Stimulated activated CD8-positive, alpha-beta memory T cell treated with anti-CD3 and anti-CD28 coated beads, Interleukin-7, amount 100 ng/mL, for 24 hours (primary cell): Measurements from ENCODE around the gene PPP2R5C.

Experiments
- DNase-seq: peaks from one replicate; pipeline ENCODE4 v3.0.0-alpha.2; 2020; ENCODE audit warnings: low read depth

Gene PPP2R5C

GRCh38 chr14:101865288-101865687 lies 103.8 kb downstream of the PPP2R5C start:
- no peak for DNase-seq

DNA sequence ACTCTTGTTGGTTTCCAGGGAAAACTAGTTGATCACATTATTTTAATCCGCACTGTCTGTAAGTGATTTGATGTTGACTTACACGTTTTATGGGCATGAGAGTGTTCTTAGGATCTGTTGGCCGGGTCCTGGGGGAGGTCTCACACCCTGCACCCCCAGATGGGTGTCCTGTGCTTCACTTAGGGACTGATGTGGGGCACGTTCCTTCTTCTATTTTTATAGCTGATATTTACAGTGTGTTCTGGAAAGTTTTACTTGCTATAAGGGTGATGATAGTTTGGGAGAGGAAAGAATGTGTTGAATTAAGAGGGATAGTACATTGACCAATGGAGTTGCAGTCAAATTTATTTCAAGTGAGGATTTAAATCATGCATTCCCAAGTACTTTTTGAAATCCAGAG lies 106.3 kb downstream of the PPP2R5C start:
- DNase-seq, result no peak

GRCh38 chr14:101869217-101869616 lies 107.7 kb downstream of the PPP2R5C start:
- no peak for DNase-seq

DNA sequence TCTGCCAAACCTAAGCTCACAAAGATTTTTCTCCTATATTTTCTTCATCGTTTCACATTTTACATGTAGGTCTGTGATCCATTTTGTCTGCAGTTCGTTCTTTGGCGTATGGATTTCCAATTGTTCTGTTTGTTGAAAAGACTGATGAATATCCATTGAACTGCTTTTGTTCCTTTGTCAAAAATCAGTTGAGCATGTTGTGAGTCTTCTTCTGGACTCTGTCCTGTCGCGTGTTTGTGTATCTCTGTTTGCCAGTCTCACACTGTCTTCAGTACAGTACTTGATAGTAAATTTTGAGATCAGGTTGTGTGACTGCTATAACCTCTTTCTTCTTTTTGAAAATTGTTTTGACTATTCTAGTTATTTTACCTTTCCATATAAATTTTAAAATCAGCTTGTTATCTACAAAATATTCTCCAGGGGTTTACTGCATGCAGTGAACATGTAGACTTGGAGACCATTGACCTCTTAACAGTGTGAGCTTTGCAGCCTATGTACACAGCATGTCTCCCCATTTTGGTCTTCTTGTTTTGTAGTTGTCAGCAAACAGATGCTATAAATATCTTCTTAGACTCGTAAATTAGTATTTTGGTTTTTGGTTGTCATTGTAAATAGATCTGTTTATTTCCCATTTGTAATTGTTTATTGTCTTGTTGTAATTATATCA lies 108.9 kb downstream of the PPP2R5C start:
- DNase-seq, result no peak

DNA sequence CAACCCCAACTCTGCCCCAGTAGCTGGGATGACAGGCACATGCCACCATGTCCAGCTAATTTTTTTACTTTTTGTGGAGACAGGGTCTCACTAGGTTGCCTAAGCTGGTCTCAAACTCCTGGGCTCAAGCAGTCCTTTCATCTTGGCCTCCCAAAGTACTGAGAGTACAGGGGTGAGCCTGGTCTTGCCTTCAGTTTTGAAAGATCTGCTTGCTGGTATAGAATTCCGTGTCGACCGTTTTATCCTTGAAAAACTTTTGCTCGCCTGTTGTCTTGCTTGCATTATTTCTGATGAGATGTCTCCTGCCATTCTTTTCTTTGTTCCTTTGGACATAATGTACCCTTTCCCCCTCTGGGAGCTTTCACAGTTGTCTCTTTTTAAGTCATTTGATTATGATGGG lies 110.8 kb downstream of the PPP2R5C start:
- no peak for DNase-seq

DNA sequence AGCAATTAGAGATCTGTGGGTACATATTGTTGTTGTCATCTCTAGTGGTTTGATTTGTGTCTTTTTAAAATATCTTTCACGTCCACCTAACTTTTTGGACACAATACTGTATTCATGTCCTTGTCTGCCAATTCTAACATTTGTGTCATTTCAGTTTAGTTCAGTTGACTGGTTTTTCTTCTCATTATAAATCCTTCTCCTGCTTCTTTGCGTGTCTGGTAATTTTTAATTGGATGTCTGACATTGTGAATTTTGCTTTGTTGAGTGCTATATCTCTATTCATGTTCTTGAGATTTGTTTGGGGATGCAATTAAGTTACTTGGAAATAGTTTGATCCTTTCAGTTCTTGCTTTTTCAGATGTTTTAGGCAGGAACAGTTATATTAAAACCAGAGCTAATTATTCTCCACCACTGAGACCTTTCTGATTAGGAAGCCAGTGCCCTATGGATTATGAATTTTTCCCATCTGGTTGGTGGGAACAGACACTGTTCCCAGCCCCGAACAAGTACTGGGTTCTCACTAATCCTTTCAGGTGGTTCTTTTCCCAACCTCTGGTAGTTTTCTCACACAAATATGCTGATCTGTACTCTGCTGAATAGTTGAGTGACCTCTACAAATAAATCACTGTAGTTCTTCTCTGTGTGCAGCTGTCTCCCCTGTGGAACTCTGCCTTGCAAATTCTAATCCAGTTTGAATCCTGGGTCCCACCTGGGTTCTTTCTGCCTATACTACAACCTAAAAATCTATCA lies 111.7 kb downstream of the PPP2R5C start:
- DNase-seq, result no peak

DNA sequence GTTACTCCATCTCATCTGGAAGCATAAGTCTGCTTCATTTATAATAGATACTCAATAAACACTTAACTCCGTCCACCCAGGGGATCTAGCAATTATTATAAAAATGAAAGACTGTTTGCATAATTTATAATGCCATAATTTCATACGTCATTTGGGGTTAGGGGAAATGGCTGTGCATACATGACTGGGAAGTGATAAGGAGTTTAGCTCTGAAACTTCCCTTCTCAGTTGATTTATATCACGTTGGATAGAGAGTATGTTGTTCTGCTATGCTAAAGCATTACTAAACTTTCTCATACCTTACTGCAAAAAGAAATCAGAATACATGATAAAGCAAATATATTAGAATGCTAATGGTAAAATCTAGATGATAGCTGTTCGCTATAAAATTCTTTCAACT lies 112.5 kb downstream of the PPP2R5C start:
- no peak for DNase-seq

DNA sequence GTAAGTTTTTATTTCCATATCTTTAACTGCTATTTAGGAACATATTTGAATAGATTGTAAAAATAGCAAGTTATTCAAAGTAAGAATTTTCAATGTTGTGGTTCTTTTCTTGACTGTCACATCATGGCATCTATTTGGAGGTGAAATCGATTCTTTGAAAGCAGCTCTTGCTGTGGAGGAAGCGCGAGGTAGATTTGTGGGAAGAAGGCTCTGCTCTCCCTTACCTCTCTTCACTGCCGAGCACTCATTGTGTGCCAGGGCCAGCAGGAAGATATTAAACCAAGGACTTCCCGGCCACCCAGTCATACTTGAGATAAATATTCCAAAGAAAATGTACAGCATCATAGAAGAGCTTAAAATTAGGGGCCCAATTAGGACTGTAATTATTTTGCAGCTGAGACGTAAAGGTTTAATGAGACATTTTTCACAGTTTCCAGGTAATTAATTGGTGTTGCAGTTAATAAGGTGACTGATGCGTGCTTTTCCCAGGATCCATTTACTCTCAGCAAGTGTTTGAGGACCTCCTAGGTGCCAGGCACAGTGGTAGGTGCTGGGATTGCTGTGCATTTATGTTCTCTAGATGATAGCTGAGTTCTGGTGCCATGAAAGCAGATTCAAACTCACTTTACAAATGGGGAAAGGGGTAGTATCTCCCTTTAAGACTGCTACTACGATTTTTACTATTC lies 113.7 kb downstream of the PPP2R5C start:
- DNase-seq, result no peak

DNA sequence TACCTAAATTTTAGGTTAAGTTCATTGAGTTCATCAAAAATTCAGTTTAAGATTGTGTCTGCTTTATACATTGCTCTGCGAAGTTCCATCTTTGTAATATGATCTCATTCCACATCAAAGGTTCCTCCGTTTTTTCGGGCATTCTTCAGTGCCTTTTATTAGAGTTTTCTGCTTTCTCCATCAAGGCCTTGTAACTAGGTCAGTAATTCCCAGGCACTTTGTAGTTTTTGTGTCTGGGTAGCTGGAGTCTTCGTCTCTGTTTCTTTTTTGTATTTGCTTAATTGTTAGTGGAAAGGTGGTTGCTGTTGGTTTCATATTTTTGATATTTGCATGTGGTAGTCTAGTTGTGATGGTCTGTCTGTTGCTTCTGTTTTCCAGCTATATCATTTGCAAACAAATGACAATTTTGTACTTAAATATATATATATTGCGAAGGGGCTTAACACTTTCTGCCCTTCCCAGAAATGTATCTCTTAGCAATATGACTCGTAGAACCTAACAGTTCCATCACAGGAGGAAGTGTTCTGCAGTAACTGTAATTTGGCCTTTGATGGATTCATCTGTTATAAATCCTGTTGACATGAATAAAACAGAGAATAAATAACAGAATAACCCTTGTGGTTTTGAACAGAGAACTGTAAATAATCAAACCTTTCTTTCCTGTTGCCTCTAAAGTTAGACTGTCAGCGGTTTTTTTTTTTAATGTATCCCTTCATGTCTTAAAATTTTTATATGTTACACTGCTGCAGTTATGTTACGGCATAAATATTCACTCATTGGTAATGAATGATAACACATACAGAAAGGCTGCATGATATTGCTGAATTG lies 114.4 kb downstream of the PPP2R5C start:
- DNase-seq, result no peak

DNA sequence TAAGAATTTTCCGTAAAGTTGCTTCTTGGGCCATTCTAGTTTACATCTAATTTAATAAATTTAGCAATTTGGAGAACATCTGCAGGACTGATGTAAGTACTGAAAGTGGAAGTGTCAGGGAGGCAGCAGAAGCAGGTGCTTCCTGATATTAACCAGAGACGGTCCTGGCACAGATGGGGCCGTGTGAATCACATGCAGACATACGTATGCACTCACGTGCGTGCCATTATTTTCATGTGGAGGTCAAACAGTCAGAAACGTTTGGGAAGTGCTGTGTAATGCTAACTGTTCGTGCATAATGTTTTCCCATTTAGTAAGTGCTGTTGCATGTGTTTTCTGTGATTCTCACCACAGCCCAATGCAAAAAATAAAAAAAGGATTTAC lies 115.0 kb downstream of the PPP2R5C start:
- DNase-seq, result peak; percentile 44

DNA sequence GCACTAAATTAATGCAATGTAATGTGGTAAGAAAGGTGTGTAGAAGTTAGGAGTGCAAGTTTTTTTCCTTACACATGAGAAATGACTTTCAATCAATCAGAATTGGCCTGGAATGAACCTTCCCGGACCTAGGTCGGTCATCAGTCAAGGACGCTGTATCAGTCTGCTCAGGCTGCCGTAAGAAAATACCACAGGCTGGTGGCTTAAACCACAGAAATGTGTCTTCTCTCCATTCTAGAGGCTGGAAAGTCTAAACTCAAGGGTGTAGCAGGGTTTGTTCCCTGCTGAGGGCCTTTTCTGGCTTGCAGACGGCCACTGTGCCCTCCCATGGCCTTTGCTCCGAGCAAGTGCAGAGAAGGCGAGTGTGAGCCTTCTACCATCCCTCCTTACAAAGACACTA lies 116.3 kb downstream of the PPP2R5C start:
- no peak for DNase-seq

DNA sequence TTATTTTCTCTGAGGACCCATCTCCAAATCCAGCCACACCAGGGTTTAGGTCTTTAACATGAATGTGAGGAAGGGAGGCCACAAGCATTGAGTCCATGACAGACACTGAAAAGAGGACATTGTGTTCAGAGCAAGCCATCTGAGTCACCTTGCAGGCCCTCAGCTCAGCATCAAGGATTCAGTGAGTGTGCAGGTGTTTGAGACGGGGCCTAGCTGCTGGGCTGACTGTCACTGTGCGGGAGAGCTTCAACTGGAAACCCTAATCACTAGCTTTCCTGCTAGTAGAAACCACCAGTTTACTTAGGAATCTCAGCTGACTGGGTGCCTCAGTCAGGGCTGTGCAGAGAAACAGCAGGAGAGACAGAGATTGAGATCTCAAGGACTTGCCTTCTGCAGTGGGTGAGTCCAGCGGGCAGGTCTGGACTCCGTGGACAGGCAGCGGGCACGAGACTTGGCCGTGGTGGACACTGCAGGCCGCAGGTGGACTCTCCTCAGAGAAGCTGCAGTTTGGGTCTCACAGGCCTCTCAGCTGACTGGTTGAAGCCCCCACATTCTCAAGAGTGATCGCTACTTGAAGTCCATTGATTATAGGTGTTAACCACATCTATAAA lies 116.8 kb downstream of the PPP2R5C start:
- DNase-seq, result no peak

GRCh38 chr14:101878822-101879528 lies 117.5 kb downstream of the PPP2R5C start:
- no peak for DNase-seq

- DNase-seq, result no peak
Measured at GRCh38 chr14:101879529-101880336, 118.2 kb downstream of the PPP2R5C start.

GRCh38 chr14:101881426-101881825 lies 119.9 kb downstream of the PPP2R5C start:
- no peak for DNase-seq

DNA sequence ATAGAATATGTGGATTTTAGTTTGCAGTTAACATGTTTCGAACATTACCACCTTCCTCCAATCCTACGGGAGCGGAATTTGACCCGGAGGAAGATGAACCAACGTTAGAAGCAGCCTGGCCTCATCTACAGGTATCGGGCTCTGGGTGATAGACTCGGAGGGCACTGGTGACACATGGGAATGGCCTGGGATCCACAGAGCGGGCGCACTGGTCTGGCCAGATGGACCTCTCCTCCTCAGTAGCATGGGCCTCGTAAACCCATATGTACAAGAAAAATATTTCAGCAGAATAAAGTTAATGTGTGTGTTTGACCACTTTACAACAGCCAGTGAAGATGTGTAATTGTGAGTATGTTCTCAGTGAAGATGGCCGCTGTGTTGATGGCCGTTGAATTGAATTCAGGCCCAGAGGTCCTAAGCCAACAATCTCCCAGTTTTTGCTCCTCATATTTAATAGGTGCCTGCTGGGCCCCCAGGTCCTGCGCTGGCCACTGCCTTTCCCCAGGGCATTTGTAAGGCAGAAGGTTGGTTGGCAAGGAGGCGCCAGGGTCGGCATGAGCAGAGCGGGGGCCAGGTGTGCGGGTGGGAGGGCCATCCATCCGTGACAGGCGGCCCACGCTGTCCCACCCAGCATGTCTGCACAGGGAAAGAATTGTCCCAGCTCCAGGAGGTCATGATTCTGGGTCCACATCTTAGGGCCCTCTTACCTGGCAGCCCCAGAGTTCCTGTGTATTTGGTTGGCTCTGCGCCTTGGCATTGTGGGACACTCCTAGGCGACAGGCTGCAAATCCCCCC lies 120.8 kb downstream of the PPP2R5C start:
- DNase-seq, result no peak

DNA sequence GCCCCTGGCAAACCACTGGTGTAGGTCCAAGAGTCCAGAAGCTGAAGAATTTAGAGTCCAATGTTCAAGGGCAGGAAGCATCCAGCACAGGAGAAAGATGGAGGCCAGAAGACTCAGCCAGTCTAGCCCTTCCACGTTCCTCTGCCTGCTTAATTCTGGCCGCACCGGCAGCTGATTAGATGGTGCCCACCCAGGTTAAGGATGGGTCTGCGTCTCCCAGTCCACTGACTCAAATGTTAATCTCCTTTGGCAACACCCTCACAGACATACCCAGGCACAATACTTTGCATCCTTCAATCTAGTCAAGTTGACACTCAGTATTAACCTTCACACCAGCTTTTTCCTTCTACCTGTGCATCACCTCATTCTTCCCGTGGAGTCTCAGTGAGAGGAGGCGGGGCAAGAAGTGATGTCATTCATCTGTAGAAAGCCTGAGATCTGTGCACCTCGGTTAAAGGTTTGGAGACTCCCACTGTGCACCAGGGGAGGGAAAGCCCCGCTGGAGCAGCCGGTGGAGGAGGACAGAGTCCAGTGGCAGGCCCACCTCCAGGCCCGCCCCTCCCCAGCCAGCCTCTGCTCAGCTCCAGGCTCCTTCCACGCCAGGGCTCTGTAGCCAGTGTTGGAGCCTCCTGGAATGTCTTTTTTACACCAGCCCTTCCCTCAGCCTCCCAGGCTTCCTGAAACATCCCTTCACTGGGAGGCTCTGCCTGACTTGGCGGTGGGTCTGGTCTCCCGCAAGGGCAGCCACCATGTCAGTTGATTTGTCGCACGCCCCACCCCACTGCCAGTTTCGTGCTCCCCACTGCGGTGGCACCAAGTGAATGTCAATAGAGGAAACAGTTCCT lies 122.8 kb downstream of the PPP2R5C start:
- DNase-seq, result no peak

- no peak for DNase-seq
Measured at GRCh38 chr14:101884934-101885576, 123.5 kb downstream of the PPP2R5C start.
